Urothelium cell line (cell line): ENCODE data around the gene UCKL1.

Experiments used
- DNase-seq: peaks from one replicate; pipeline ENCODE4 v3.0.0; 2011; ENCODE audit warnings: low spot score, mixed read lengths
- FAIRE-seq: peaks from 2 replicates; lab custom pipeline; 2011; peaks lifted over from hg19 to GRCh38; lab: Jason Lieb, UNC

Gene UCKL1

DNA sequence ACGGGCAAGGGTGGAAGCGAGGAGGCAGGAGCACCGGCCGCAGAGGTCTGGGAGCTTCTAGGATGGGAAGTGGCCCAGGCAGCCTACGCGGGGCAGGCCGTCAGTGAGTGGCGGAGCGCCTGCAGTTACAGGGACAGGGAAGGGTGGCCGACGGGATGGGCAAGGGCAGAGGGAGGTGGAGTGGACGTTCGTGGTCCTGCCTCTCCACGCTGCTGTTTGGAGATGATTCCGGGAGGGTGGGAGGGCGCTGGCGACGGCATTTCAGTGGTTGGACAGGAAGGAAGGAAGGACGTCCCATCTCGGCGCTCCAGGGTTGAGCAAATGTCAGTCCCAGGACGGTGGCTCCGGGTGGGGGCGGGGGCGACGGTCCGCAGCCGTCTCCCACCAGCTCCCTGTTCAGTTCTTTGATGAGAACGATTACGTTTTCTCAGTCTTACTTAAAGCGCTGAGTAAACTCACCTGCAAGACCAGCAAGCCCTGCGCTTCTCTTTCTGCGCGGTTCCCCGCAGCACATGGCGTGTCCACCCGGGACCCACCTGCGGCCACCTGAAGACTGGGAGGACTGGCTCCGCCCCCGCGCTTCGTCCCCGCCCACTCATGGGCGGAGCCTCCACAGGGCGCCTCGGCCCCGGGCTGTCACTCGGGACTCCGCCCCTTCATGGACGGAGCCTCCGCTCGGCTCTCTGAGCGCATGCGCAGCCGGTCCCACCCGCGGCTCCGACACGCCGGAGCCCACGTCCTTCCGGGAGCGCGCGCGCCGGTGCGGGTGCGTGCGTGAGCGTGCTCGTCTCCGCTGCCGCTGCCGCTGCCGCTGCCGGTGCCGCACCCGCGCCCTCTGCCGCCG lies 61.6 kb downstream of the UCKL1 start, which contains the start of gene DNAJC5:
DNAJC5 (plus strand) TSS at position 769 of the 844 bp plus-strand sequence. CDS start 33,220 bp downstream, outside the sequence.
- FAIRE-seq: no peak
- DNase-seq: peak; percentile 100

DNA sequence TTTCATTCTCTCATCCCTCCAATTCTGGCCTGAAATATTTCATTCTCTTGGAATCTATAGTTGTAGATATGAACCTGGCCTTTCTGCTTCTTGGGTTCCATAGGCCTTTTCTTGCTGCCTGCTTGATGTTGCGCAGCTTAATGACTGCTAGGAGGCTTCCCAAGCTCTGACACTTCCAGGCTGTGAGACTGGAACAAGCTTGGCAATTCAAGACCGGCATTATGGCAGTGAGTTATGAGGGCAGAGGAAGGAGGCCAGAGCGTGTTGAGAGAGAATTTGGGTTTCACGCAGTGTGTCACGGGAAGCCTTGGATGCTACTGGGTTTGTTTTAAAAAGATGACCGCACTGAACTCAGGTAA lies 62.2 kb downstream of the UCKL1 start:
- FAIRE-seq (no peak), DNase-seq (no peak)

DNA sequence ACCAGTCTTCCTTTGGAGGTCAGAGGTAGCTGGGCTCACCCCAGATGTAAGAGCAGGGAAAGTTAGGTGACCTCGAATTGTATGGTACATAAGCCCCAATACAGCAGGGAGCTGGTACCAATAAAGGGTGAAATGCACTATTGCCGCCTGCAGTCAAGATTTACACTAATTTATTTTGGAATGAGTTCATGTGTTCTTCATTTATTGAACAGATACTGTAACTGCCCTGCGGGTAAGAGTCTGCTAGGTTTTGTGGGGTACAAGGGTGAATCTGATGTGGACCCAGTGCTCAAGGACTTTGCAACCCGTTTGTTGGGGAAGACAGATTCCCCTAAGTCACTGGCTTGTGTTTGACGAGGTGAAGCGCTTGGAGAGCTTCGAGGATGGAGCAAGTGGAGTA lies 63.8 kb downstream of the UCKL1 start:
- FAIRE-seq: no peak
- DNase-seq: no peak

DNA sequence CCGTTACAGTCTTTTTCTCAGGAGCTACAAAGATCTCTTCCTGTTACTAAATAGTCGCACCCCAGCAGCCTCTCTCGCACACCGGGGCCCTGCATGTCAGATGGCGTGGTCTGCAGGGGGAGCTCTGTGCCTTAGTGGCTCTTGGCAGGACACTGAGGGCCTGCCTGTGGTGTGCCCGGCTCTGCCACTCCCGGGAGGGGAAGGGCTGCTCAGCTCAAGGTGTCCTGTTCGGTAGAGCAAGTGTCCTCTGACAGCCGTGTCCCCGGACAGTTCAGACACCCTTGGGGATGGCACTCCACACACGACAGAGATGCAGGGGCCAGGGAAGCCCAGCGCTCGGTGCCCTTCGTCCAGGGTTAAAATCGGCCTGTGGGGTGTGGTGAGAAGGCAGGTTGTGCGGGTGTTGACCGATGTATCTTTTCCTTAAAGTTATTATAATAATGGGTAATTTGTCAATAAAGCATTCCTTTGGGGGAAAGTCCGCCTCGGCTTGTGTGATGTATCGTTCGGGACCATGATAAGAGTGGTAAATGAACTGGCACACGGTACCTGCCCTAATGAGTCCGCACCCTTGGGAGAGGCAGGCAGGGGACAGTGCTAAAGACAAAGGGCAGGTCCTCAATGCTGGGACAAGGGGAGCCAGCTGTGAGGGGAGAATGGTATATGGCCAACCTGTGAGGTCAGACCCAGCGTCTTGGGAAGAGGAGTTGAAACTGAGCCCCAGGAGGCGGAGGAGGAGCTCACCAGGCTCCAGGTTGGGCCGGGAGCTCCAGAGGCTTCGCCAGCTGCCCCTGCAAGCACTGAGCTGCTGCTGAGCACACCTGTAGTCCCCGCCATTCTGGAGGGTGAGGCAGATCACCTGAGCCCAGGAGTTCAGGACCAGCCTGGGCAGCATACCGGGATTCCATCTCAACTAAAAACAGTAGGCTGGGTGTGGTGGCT lies 64.9 kb downstream of the UCKL1 start:
- FAIRE-seq (no peak), DNase-seq (no peak)

DNA sequence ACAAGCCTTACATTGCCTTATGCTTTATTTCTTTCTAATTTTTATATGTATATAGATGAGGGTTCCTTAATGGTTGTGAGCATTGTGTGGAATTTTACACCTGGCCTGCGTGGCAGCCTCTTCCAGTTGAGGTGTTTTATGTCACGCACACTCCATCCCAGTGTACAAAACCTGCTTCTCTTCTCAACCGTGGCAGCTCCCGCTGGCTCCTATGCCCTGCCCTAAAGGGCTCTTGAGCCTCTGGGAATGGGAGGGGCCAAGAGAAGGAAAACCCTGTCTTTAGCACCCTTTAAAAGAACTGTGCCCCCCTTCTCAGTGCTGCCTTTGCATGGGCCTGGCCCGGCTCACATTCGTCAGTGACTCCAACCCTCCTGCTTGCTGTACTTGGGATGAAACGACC lies 65.6 kb downstream of the UCKL1 start:
- no peak for FAIRE-seq
- DNase-seq: no peak

DNA sequence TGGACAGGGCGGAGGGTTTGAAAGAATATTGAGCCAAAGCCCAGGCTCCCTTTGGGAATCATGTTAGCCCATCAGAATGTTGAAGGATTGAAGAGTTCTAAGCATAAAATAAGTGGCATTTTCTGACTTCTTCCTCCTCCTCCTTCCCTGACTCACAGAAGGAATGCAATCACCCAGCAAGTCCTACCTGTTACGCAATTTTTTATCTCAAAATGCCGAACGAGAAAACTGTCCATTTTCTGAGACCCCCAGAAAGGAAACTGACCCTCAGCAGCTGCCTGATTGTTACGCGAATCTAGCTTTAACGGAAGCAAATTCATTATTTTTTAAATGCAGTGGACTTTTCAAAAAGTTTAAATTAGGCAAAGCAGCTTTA lies 66.0 kb downstream of the UCKL1 start:
- FAIRE-seq (no peak), DNase-seq (no peak)
